AG04449 (cell line): Measurements from ENCODE around the gene SERPINE1.

Experiments
- CTCF ChIA-PET: fragments of 350-600 bp; formaldehyde crosslinking; extraction: SDS; loops from one replicate; lab custom pipeline; 2021; ENCODE audit warnings: antibody characterized with exemption; lab: Yijun Ruan, JAX
- POLR2A ChIA-PET: fragments of 400-600, 350-600 bp; formaldehyde crosslinking; extraction: SDS; loops from one replicate; lab custom pipeline; 2020; ENCODE audit warnings: antibody characterized with exemption, inconsistent platforms; lab: Yijun Ruan, JAX
- DNase-seq: peaks from one replicate; pipeline ENCODE4 v3.0.0-alpha.2; 2010; ENCODE audit warnings: low read depth, low spot score
- H3K4me3 ChIP-seq: 2 replicates; pipeline ENCODE4 v1.5.1; 2011; ENCODE audit warnings: low read depth, mild to moderate bottlenecking, control low read depth, low read length
- TF ChIP-seq, protein P1 (sequence below): IDR thresholded peaks from one replicate; pipeline ENCODE4 v1.5.1; 2011; ENCODE audit warnings: mild to moderate bottlenecking, moderate library complexity, low read length, control low read depth, inconsistent platforms; ENCODE audit not compliant: insufficient read depth; ENCODE audit errors: missing control alignments

Gene SERPINE1

DNA sequence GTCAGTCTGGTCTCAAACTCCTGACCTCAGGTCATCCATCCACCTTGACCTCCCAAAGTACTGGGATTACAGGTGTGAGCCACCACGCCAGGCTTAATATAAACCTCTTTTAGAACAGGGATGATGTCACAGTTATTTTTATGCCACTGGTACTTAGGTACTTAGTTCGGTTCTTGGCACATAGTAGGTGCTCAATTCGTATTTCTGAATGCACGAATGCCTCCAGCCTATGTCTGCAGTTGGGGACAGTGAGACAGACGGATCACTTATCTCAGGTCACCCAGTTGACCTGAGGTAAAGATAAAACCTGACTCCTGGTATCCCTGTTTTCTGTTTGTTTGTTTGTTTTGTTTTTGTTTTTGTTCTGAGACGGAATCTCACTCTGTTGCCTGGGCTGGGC lies 59.3 kb downstream of the SERPINE1 start:
- POLR2A ChIA-PET = no interaction called here
- no peak for DNase-seq
- H3K4me3 ChIP-seq = no peak overlapping the region
- TF ChIP-seq, protein P1, sequence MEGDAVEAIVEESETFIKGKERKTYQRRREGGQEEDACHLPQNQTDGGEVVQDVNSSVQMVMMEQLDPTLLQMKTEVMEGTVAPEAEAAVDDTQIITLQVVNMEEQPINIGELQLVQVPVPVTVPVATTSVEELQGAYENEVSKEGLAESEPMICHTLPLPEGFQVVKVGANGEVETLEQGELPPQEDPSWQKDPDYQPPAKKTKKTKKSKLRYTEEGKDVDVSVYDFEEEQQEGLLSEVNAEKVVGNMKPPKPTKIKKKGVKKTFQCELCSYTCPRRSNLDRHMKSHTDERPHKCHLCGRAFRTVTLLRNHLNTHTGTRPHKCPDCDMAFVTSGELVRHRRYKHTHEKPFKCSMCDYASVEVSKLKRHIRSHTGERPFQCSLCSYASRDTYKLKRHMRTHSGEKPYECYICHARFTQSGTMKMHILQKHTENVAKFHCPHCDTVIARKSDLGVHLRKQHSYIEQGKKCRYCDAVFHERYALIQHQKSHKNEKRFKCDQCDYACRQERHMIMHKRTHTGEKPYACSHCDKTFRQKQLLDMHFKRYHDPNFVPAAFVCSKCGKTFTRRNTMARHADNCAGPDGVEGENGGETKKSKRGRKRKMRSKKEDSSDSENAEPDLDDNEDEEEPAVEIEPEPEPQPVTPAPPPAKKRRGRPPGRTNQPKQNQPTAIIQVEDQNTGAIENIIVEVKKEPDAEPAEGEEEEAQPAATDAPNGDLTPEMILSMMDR = no peak
- CTCF ChIA-PET = interaction anchor here (4.1 to 5.8 kb wide), 2 partner anchors 15 to 42 kb away, joined by 16 to 48 read pairs; no protein-coding TSS in a partner anchor

DNA sequence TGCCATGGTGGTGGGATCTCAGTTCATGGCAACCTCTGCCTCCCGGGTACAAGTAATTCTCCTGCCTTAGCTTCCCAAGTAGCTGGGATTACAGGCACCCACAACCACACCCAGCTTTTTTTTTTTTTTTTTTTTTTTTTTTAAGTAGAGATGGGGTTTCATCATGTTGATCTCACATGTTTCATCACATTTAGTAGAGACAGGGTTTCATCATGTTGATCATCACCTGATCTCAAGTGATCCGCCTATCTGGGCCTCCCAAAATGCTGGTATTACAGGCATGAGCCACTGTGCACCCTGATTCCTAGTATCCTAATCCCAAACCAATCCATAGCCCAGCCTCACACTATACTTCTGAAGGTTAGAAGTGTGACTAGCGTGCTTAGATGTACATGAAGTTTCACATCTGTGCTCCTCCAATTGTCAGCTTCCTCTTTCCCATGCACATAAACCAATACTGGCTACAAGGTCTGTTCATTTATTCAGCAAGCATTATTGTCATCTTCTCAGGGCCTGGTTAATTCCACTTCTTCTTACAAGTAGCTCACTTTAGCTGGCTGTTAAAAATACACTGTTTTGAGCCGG lies 60.0 kb downstream of the SERPINE1 start:
- CTCF ChIA-PET = interaction anchor here (0.6 to 5.8 kb wide), 5 partner anchors 8 to 43 kb away, joined by 3 to 48 read pairs (median 3); partner anchors contain the start of gene VGF
- no peak for DNase-seq
- POLR2A ChIA-PET = interaction anchor here (1.0 kb wide), 1 partner anchor 31 kb away, joined by 3 read pairs; the partner anchor contains the start of gene PLOD3
- no peak overlapping the region for H3K4me3 ChIP-seq
- TF ChIP-seq, protein P1 = no peak
